ENCODE results near the gene MEPE. TPM values are rescaled to one million over a fixed set of nuclear protein-coding genes. Genes with fewer than 3 reads are reported as not detected.

MEPE gene
- total RNA-seq = not detected in 2 replicates

GRCh38 chr4:87832669-87833068 lies at the start of gene MEPE:
TSS of gene MEPE (plus strand) at chr4:87832969. CDS start at chr4:87834715, 1,746 bp downstream.

GRCh38 chr4:87799301-87800113 lies 33.3 kb upstream of the MEPE start, which contains the start of gene IBSP:
TSS of gene IBSP (plus strand) at chr4:87799554. CDS start at chr4:87802362, 2,808 bp downstream.

Other genes starting within 250 kb of the MEPE start
- gene DSPP, start 224.4 kb upstream of the MEPE start, total RNA-seq = not detected in 2 replicates
- not detected in 2 replicates for gene DMP1, start 182.7 kb upstream of the MEPE start, total RNA-seq
- gene IBSP, start 33.4 kb upstream of the MEPE start, total RNA-seq = not detected in 2 replicates
- gene SPP1, start 142.7 kb downstream of the MEPE start, total RNA-seq = not detected in 2 replicates
- gene PKD2, start 174.7 kb downstream of the MEPE start, total RNA-seq = 23.3 and 26.5 TPM in 2 replicates

Data from cardiac ventricle fibroblast (primary cell).